Measurements from ENCODE around the gene GCM1.

GCM1 gene

DNA sequence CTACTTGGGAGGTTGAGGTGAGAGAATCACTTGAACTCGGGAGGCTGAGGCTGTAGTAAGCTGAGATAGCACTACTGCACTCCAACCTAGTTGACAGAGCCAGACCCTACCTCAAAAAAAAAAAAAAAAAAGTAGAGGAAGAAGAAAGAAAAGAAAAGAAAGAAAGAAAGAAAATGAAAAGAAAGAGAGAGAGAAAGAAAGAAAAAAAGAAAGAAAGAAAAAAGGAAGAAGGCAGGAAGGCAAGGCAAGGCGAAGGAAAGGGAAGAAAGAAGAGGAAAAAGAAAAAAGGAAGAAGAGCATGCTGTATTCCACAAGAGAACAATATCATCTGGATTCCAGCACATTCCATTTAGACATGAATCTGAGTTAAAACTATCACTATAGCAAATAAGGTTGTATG lies 3.8 kb downstream of the GCM1 start:
- DNase-seq: no peak

- no peak for DNase-seq
Observed at GRCh38 chr6:53143710-53144109, 4.9 kb downstream of the GCM1 start.

- no peak for DNase-seq
Observed at GRCh38 chr6:53142810-53143209, 5.8 kb downstream of the GCM1 start.

GRCh38 chr6:53139841-53140413 lies 8.7 kb downstream of the GCM1 start:
- DNase-seq: no peak

DNA sequence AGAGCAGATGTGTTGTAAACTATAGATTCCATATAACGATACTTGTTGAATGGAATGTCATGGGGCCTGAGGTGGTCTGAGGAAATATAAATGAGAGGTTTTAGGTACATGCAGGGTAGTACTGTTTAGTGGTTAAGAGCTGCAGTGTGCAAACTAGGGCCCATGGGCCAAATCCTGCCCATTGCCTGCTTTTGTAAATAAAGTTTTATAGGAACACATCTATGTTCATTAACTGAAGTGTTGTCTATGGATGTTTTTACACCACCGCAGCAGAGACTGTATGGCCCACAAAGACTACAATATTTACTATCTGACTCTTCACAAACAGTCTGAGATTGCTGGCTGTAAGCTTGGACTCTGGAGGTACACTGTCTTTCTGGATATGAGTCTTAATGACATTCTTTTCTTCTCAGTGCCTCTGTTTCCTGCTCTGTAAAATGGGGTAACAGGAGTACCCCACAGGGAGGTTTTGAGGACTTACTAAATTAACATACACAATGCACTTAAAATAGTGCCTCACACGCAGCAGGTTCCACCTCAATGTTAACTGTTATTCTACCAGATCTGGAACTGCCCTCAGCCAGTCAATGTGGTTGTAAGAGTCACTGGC lies 12.5 kb downstream of the GCM1 start:
- no peak for DNase-seq

GRCh38 chr6:53134601-53135235 lies 13.9 kb downstream of the GCM1 start:
- no peak for DNase-seq

GRCh38 chr6:53133961-53134360 lies 14.7 kb downstream of the GCM1 start:
- no peak for DNase-seq

DNA sequence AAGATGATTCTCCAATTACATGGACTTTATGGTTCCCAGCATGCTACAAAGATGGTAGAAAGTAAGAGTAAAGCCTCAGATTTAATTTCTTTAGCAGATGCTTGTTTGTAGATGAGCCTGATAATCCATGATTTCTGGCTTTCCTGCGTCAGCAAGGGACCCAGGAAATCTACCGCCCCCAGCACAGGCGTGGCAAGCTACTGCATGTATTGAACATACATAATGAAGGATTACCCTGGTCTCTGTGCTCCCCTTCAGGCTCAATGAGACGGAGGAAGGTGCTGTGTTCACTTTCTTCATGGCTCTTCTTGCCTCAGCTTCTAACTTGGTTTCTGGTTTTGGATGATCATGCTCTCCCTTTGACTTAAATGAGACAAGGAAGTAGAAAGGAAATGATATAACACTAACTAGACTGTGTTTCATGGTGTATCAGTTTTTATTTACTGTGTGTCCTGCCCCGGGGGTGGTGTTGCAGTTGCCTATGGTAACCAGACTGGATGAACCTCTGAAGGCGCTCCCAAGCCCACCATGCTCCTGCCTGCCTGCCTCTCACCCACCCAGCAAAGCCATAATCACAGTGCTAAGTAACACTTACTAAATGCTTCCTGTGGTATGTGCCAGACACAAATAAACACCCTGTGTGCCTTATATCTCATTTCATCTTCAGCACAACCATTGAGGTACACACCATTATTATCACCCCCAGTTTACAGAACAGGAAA lies 17.9 kb downstream of the GCM1 start:
- DNase-seq: no peak

DNA sequence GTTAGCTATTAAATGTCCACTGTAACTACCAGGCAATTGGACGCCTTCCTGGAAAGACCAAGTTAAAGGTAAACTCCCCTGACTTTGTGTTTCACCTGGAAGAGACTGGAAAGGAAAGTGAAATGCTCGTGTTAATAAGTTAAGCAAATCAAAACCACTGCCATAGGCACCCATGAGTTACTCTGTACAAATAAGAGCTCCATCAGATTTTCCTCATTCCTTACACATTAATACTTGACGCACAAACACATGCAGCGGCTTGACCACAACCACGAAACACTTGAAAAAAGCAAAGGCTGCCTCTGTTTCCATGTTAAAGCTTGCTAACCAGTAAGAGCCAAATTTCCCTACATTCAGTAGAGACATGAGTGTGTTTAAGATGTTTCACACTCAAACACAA lies 19.8 kb downstream of the GCM1 start:
- no peak for DNase-seq

- DNase-seq: no peak
Observed at GRCh38 chr6:53125276-53125675, 23.4 kb downstream of the GCM1 start.

DNA sequence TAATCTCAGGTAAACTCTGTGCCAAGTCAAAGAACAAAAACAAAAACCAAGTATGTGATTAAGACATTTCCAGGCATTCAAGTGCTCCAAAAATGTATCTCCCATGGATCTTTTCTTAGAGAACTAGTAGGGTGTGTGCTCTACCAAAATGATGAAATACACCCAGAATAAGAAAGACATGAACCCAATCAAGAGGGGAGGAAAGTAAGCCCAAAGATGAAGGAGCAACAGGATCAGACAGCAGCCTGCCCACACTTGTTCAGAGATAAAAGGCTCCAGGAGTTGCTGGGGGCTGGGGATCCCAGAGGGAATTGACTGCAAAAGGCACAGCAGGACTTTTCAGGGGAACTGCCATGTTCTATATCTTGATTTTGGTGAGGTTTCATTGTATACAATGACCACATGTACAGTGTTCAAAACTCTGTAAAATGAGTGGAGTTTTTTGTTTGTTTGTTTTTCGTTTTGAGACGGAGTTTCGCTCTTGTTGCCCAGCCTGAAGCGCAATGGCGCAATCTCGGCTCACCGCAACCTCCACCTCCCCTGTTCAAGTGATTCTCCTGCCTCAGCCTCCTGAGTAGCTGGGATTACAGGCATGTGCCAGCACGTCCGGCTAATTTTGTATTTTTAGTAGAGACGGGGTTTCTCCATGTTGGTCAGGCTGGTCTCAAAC lies 24.4 kb downstream of the GCM1 start:
- DNase-seq: no peak

DNA sequence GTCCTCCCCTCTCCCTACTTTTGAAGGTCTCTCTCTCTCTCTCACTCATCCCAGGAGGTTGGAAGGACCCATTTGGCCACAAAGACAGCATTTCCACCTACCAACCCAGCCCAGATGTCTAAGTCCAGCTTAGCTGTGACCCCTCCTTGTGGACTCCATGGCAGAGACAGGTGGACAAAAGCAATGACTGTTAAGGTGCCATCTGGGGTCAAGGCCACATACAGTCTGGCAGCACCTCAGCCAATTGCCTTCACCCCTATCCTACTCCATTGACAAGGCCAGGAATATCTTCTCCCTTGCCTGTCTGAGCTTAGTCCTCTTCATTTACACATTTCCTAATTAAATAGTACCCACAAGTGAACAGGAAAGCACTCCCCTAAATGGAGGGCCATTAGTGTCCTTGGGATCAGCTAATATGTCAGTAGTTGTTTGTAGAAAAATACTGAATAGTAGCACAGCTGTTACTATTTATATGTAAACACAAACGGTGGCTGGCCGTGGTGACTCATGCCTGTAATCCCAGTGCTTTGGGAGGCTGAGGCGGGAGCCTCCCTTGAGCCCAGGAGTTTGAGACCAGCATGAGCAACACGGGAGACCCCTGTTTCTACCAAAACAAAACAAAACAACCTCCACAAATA lies 28.8 kb downstream of the GCM1 start:
- peak; percentile 56 for DNase-seq

- no peak for DNase-seq
Observed at GRCh38 chr6:53119349-53119748, 29.3 kb downstream of the GCM1 start.

GRCh38 chr6:53115741-53116140 lies 32.9 kb downstream of the GCM1 start:
- DNase-seq: no peak

DNA sequence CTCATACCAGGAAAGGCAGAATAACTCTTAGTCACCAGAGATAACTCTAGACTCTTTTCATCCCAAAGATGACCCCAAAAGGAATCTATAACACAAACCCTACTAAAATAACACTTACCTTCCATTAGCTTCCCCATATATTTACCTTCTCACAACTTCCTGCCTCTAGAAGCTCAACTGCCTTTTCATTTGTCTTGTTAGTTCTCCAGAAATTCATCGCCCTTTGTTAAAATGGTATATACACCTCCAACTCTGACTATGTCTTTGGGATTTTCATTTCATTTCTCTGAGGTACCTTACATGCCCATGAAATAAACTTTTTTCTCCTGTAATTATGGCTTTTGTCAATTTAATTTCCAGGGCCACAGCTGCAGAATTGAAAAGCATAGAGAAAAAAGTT lies 33.5 kb downstream of the GCM1 start:
- DNase-seq: no peak

- DNase-seq: no peak
Observed at GRCh38 chr6:53113742-53114141, 34.9 kb downstream of the GCM1 start.

DNA sequence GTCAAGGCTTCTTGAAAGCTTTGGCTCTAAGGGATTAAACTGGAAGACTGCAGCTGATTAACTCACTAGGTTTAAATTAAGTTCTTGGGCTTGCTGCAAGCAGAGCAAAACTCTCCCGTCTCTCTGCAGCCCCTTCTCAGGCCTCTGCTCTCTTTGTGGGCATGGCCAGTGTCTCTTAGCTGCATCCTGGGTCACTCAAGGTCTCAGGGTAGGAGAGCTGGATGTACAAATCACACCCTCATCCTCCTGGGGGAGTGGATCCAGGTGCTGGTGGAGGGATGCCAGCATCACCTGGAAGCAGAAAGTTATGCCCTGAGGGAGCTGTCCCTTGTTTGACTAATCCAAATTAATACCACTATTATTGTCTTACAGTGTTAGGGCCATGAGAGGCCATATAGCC lies 35.8 kb downstream of the GCM1 start:
- DNase-seq: peak; percentile 79

GRCh38 chr6:53112404-53112803 lies 36.2 kb downstream of the GCM1 start:
- no peak for DNase-seq

DNA sequence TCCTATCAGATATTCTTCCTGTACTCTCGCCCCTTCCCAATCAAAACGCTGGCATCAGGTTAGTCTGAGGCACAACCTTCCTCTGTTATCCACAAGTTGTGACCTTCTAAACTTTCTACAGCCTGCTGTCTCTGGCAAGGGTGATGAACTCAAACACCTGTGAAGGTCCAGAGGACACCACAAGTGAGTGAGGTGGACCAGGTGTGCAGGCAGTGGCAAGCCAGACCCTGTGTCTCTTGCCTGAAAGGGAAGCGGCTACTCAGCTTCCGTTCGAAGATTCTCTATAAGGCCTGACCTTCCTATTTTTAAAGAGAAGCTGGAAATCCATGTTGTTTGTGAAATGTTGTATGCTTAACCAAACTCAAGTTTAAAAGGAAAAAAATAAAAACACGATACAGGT lies 36.8 kb downstream of the GCM1 start:
- DNase-seq: no peak

GRCh38 chr6:53109612-53110011 lies 39.0 kb downstream of the GCM1 start:
- no peak for DNase-seq

GRCh38 chr6:53107091-53107490 lies 41.5 kb downstream of the GCM1 start:
- no peak for DNase-seq

DNA sequence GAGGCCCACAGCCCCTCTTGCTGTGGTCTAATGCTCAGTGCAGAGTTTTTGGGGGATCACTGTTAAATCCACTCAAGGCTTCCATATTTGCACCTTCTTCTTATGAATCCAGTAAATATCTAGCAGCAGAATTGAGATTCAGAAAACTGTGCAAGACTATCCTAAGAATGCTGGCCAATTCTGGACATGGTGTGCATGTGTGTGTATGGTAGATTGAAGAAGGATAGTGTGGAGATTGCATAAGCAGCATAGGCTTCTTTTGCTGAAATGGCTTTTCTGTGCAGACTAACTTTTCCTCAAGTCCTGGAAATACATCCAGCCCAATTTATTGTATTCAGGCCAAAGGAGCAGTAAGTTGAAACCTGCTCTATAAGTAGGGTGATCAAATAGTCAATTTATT lies 43.7 kb downstream of the GCM1 start:
- no peak for DNase-seq

Measured in NCI-H82 (cell line).